Activated naive CD8-positive, alpha-beta T cell treated with anti-CD3 and anti-CD28 coated beads, Interleukin-2, amount 50 U/mL, for 16 hours (primary cell): ENCODE results near the gene TAC3.
"Not testable (repeated sequence)": the region's sequence is repeated elsewhere in the genome, so short reads cannot be mapped to it uniquely, and the experiment has no call there.

Source experiments
- DNase-seq: peaks from one replicate; pipeline ENCODE4 v3.0.0-alpha.2; 2020; ENCODE audit warnings: low read depth, low spot score

Gene TAC3

GRCh38 chr12:57016348-57016747 lies at the start of gene TAC3:
TSS of gene TAC3 (minus strand) at chr12:57016529. CDS start at chr12:57015797, 732 bp downstream.
- DNase-seq = no peak

DNA sequence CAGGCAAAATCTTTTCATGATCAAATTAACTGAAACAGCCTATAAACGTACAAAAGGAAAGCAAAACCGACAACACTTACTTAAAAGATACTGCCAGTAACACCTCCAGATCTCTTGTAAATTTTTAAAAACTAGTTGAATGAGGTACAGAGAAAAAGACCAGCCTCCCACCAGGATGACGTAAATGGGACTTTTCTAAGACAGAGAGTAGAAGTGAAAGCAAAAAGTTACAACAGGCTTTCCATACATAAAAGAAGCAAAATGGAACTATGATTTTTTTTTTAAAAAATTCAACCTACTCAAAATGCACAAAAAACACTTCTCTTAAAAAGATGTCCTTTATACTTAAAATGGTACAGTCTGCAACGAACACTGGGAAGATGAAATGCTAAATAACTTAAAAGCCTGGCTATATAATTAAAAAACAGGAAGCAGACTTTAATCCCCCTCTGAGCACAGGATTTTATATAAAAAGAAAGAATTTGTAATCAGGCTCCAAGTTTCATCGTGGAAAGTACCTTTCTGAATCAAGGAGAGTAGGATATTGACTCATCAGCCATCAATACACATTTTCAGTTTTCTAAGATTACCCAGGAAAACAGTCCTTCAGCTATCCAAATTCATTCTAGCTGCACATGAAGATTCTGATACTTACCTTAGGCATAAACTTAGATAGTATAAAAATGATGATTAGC lies 47.8 kb upstream of the TAC3 start:
- DNase-seq = peak; percentile 15

GRCh38 chr12:57058454-57058853 lies 42.1 kb upstream of the TAC3 start:
- no peak for DNase-seq

- no peak for DNase-seq
Observed at GRCh38 chr12:57057067-57057751, 40.9 kb upstream of the TAC3 start.

GRCh38 chr12:57055824-57056223 lies 39.5 kb upstream of the TAC3 start:
- no peak for DNase-seq

GRCh38 chr12:57053901-57054300 lies 37.6 kb upstream of the TAC3 start:
- not testable (repeated sequence) for DNase-seq

DNA sequence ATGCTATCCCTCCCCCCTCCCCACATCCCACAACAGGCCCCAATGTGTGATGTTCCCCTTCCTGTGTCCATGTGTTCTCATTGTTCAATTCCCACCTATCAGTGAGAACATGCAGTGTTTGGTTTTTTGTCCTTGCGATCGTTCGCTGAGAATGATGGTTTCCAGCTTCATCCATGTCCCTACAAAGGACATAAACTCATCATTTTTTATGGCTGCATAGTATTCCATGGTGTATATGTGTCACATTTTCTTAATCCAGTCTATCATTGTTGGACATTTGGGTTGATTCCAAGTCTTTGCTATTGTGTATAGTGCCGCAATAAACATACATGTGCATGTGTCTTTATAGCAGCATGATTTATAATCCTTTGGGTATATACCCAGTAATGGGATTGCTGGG lies 36.8 kb upstream of the TAC3 start:
- not testable (repeated sequence) for DNase-seq

DNA sequence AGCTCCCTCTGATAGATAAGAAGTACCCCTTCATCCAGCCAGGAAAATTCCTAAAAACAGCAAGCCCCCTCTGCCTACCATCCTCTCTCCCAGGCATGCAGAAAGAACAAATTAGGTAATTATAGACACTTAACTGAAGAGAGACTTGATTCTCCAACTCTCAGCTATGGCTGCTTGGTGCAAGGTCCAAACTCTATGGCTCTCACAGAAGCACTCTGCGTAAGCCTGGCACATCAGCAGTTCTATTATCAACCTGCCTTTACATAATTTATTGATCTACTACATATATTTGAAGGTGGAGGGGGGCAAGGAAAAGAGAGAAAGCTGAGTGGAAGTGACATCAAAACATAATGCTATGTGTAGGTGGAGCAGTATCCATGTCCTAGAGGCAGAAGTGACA lies 34.7 kb upstream of the TAC3 start:
- DNase-seq = no peak

- DNase-seq = no peak
Observed at GRCh38 chr12:57049890-57050289, 33.6 kb upstream of the TAC3 start, which contains the start of gene MYO1A. TSS of gene MYO1A (minus strand) at chr12:57050129. CDS start at chr12:57048323, 1,806 bp downstream.

- no peak for DNase-seq
Observed at GRCh38 chr12:57049119-57049446, 32.8 kb upstream of the TAC3 start.

DNA sequence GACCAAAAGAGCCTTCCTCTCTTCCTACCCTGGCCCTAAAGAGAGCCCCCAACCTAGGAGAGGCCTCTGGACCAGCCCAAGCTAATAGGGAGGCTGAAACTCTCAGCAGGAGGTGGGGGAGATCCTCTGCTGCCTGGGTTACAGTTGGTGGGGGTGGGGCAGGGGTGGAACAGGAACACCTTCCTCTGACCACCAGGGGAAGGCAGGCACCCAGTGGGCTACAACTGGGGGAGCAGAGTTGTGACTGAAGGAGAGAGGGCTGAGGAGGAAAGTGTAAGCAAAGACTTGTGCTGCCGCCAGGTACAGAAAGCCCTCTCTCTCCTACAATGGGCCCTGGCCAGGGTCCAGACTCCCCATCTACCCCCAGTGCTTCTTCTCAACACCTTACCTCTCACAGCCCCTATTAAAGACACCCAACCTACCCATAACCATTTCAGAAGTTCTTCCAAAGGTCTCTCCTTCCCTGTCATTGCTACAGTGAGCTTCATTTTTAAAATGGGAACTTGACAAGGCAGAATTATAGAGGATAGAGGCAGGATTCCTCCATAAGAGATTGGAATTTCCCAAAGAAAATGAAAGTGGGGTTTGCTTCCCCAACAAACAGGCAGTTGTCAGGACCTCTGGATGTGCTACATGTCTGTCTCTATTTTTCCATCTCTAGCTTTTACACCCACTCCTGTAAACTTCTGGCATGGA lies 32.2 kb upstream of the TAC3 start:
- DNase-seq = no peak

DNA sequence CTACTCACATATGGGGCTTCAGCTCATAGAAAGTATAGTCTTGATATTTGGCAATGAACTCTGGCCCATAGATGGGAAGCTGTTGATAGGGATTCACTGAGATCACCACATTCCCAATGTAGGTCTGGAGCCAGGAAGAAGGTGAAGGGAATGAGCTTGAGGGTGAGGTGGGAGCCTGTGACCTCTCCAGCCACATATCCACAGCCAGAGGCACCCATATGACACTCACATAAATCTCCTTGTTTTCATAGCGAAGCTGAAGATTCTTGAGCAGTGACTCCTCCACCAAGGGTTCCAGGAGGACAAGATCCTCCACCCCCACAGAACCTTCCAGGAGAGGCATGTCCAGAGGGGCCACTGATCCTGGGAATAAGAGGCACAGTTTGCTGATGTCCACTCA lies 31.7 kb upstream of the TAC3 start:
- no peak for DNase-seq

DNA sequence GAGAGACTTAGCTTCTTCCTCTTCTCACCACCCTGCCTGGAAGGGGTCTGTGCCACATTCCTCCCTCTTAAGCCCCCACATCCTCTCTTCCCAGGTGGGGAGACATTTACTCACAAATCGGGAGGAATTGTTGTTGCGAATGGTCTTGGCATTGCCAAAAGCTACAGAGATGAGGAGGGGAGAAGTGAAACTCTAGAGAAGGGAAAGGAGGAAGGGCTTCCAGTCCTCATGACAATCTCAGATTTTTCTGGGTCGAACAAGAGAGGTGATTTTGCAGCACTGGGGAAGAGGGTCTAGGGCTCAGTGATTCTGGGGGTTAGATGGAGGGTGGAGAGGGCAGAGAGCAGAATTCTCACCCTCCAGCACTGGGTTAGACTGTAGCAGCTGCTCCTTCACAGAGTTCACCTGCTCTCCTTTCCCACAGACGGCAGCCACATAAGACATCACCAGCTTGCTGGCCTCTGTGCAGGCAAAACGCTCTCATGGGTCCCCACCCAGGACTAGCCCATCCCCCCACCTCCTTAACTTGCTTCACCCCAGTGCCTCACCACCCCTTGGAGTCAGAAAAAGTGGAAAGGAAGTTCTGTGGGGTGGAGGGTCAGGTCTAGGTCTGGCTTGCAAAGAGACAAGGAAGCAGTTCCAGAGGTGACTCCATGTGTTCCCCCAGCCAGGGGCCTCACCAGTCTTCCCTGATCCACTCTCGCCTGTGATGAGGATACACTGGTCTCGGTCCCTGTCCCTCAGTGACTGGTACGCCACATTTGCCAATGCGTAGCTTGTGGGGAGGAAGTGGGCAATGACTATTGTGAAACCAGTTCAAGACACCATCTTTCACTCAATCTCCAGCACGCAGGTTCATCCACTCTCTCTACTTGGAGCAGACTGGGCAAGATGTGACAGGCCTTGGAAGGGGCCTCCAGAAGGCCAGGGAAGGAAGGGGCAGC lies 30.9 kb upstream of the TAC3 start:
- DNase-seq = peak; percentile 7

DNA sequence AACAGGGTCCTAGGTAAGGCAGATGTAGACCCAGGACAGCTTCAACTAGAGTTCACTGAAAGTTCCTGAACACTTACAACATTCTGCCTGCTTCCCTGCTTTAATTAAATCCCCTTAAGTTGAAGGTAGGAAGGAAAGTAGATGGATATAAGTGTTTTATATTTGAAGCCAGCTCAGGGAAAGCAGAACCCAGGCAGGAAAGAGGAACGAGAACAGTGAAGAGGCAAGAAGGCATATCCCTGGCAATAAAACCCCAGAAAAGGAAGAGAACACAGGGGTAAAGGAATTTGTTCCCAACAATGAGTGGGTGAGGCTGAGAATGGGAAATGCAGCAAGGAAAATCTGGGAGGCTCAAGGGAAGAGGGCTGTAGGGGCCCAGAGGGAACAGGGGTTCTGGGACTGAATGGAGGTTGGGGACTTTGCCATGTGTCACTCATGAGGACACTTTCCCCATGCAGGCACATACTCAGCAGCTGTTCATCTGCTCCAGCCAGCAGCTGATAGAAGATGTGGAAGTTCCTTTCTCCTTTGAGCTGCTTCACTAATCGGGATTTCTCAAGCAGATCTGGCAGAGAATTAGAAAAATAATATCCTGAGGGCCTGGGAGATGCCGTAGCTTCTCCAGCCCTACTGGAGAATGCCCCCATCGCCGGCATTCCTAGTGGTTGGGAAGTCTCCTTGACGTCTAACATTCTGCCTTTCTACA lies 29.9 kb upstream of the TAC3 start:
- DNase-seq = no peak

GRCh38 chr12:57044889-57045288 lies 28.6 kb upstream of the TAC3 start:
- no peak for DNase-seq

DNA sequence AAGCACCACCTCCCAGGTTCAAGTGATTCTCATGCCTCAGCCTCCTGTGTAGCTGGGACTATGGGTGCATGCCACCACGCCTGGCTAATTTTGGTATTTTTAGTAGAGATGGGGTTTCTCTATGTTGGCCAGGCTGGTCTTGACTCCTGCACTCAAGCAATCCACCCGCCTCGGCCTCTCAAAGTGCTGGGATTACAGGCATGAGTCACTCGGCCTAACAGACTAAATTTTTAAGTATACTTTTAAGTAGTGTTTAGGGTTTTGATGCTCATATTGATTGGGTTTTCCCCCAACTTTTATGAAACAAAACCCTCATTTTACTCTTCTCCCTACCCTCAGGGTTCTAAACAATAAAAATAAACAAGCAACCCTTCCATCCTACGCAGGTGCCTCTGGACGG lies 28.1 kb upstream of the TAC3 start:
- no peak for DNase-seq

GRCh38 chr12:57042695-57043094 lies 26.4 kb upstream of the TAC3 start:
- no peak for DNase-seq

GRCh38 chr12:57040750-57041149 lies 24.4 kb upstream of the TAC3 start:
- no peak for DNase-seq

GRCh38 chr12:57040211-57040610 lies 23.9 kb upstream of the TAC3 start:
- no peak for DNase-seq

DNA sequence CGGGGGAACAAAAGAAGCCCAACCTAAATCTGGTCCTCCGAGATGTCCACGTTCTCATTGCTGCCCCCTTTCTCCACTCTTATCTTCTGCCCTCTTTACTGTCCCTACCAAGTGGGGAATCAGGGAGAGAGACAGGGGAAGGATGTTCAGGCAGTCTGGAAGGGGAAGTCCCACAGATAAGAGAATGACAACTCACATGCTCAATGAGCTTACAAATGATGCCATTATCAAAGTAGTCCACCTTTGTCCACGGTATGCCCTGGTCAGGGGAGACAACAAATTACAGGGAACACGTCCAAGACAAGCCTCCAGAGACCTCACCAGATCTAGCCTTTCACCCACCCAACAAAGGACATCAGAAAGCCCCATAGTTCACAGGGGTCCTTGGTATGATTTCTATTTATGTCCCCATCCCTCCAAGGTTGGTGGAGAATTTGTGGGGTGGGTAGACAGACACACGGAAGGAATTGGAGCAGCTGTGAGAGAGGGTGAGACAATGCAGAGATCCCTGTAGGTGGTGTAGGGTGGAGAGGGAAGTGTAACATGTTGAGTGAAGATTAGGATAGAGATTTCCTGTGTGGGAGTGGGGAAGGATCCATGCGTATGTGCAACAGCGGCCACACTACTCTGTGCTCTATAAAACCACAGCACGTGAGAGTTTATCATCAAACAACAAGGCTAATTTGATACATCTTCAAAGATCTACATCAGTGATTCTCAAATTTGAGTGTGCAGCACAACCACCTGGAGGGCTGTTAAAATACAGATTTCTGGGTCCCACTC lies 22.9 kb upstream of the TAC3 start:
- DNase-seq = no peak
